Neural cell (in vitro differentiated cells): ENCODE measurements around the gene RAB27B.

Source experiments
- EP300 ChIP-seq: fragments of 450-650 bp; conservative IDR thresholded peaks from 2 replicates; pipeline ENCODE4 v1.6.1; 2014; ENCODE audit warnings: antibody characterized with exemption, mild to moderate bottlenecking, moderate library complexity; ENCODE audit not compliant: poor library complexity, severe bottlenecking
- EZH2 ChIP-seq: fragments of 200-600, 300-800 bp; shearing (Covaris generic), sonication (generic); IDR thresholded peaks from 2 replicates; pipeline ENCODE4 v1.6.1; 2014; ENCODE audit warnings: antibody characterized with exemption, low read length, borderline replicate concordance, mild to moderate bottlenecking; ENCODE audit not compliant: insufficient read depth, poor library complexity, severe bottlenecking
- MXI1 ChIP-seq: fragments of 450-650 bp; conservative IDR thresholded peaks from 2 replicates; pipeline ENCODE4 v1.6.1; 2014; ENCODE audit warnings: antibody characterized with exemption, mild to moderate bottlenecking; ENCODE audit not compliant: poor library complexity, severe bottlenecking
- POLR2AphosphoS5 ChIP-seq: IDR thresholded peaks from 2 replicates; pipeline ENCODE4 v1.6.1; 2012
- SMC3 ChIP-seq: fragments of 450-650 bp; conservative IDR thresholded peaks from 2 replicates; pipeline ENCODE4 v1.6.1; 2014; ENCODE audit warnings: antibody characterized with exemption, mild to moderate bottlenecking, moderate library complexity; ENCODE audit not compliant: poor library complexity
- TAF1 ChIP-seq: IDR thresholded peaks from 2 replicates; pipeline ENCODE4 v1.6.1; 2012; ENCODE audit warnings: low read depth
- TF ChIP-seq, protein P1 (sequence below): fragments of 450-650 bp; IDR thresholded peaks from 2 replicates; pipeline ENCODE4 v1.5.1; 2014; ENCODE audit warnings: antibody characterized with exemption, mild to moderate bottlenecking, moderate library complexity; ENCODE audit not compliant: poor library complexity, severe bottlenecking
- TF ChIP-seq, protein P2 (sequence below): IDR thresholded peaks from 2 replicates; pipeline ENCODE4 v1.6.1; 2012; ENCODE audit warnings: borderline replicate concordance

DNA sequence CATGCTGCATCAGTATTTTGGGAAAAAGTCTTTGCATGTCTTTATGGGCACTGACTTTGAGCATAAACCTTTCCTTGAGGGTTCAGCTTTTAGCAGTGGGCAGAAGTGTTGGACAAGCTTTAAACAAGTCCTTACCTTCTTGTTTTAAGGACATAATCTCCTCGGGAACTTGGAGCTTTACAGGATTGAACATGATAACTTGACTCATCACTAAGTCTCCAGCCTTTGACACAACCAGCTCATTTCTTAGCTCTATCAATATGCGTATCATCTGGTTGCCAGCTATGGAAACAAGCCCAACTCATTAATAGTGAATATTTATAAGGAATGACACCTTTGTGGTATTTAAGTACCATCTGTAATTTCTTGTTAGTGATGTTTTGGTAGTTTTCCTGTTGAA lies 21.0 kb upstream of the RAB27B start:
- TF ChIP-seq, protein P1, sequence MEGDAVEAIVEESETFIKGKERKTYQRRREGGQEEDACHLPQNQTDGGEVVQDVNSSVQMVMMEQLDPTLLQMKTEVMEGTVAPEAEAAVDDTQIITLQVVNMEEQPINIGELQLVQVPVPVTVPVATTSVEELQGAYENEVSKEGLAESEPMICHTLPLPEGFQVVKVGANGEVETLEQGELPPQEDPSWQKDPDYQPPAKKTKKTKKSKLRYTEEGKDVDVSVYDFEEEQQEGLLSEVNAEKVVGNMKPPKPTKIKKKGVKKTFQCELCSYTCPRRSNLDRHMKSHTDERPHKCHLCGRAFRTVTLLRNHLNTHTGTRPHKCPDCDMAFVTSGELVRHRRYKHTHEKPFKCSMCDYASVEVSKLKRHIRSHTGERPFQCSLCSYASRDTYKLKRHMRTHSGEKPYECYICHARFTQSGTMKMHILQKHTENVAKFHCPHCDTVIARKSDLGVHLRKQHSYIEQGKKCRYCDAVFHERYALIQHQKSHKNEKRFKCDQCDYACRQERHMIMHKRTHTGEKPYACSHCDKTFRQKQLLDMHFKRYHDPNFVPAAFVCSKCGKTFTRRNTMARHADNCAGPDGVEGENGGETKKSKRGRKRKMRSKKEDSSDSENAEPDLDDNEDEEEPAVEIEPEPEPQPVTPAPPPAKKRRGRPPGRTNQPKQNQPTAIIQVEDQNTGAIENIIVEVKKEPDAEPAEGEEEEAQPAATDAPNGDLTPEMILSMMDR = no peak
- TF ChIP-seq EP300 (no peak), EZH2 (no peak), POLR2AphosphoS5 (no peak), MXI1 (no peak), SMC3 (no peak), TAF1 (no peak)
- TF ChIP-seq, protein P2, sequence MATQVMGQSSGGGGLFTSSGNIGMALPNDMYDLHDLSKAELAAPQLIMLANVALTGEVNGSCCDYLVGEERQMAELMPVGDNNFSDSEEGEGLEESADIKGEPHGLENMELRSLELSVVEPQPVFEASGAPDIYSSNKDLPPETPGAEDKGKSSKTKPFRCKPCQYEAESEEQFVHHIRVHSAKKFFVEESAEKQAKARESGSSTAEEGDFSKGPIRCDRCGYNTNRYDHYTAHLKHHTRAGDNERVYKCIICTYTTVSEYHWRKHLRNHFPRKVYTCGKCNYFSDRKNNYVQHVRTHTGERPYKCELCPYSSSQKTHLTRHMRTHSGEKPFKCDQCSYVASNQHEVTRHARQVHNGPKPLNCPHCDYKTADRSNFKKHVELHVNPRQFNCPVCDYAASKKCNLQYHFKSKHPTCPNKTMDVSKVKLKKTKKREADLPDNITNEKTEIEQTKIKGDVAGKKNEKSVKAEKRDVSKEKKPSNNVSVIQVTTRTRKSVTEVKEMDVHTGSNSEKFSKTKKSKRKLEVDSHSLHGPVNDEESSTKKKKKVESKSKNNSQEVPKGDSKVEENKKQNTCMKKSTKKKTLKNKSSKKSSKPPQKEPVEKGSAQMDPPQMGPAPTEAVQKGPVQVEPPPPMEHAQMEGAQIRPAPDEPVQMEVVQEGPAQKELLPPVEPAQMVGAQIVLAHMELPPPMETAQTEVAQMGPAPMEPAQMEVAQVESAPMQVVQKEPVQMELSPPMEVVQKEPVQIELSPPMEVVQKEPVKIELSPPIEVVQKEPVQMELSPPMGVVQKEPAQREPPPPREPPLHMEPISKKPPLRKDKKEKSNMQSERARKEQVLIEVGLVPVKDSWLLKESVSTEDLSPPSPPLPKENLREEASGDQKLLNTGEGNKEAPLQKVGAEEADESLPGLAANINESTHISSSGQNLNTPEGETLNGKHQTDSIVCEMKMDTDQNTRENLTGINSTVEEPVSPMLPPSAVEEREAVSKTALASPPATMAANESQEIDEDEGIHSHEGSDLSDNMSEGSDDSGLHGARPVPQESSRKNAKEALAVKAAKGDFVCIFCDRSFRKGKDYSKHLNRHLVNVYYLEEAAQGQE = no peak
